B cell (primary cell): ENCODE results near the gene LRRC10. TPM values are rescaled to one million over a fixed set of nuclear protein-coding genes. Genes with fewer than 3 reads are reported as not detected.

Experiments
- ATAC-seq: fragments of 200-7000 bp; cut with Tn5 transposase; one replicate; pipeline ENCODE4 v1.10.0; 2021; ENCODE audit warnings: low read depth, mild to moderate bottlenecking, moderate number of reproducible peaks, moderate library complexity
- CTCF ChIA-PET: fragments of 350-600 bp; sonication (Branson Sonifier 250); formaldehyde crosslinking; loops from one replicate; lab custom pipeline; 2021; ENCODE audit warnings: antibody characterized with exemption, inconsistent platforms; lab: Charles Lee
- POLR2A ChIA-PET: fragments of 350-600 bp; sonication (Branson Sonifier 250); formaldehyde crosslinking; loops from one replicate; lab custom pipeline; 2021; ENCODE audit warnings: antibody characterized with exemption; lab: Charles Lee
- DNase-seq: peaks from one replicate; pipeline ENCODE4 v3.0.0; 2013
- H2AFZ ChIP-seq: 2 replicates; pipeline ENCODE4 v1.6.1; 2012; ENCODE audit warnings: mild to moderate bottlenecking, low read depth, low read length; ENCODE audit not compliant: insufficient read depth, poor library complexity, severe bottlenecking
- H3K27ac ChIP-seq, 2 donors: 1 replicate in 1 of 2; 2 replicates in 1 of 2; pipeline ENCODE4 v1.5.1; 2012 to 2013; ENCODE audit warnings: low read length in 2 of 2, mild to moderate bottlenecking in 2 of 2, moderate library complexity in 1 of 2
- H3K27me3 ChIP-seq, 4 experiments: fragments of 200-600 bp in 1 of 4; sonication (generic) in 1 of 4; replicated peaks in 1 of 4; 1 replicate in 2 of 4; 2 replicates in 2 of 4; pipeline versions ENCODE4 v1.6.1 to v1.7.0; 2013 to 2016; ENCODE audit warnings: low read length in 3 of 4, mild to moderate bottlenecking in 2 of 4, mixed read lengths in 1 of 4, moderate library complexity in 1 of 4; ENCODE audit not compliant: insufficient read depth in 4 of 4, control insufficient read depth in 3 of 4; ENCODE audit errors: control extremely low read depth in 1 of 4
- H3K36me3 ChIP-seq, 2 experiments: replicated peaks in 1 of 2; 1 replicate in 1 of 2; 2 replicates in 1 of 2; pipeline versions ENCODE4 v1.6.1 to v1.7.1; 2013; ENCODE audit warnings: low read length in 1 of 2; ENCODE audit not compliant: insufficient read depth in 2 of 2, control insufficient read depth in 1 of 2; ENCODE audit errors: control extremely low read depth in 1 of 2, extremely low read depth in 1 of 2
- H3K4me1 ChIP-seq, 2 donors: fragments of 200-600 bp in 1 of 2; sonication (generic) in 1 of 2; 1 replicate in 1 of 2; 2 replicates in 1 of 2; pipeline versions ENCODE4 v1.5.1 to v1.6.1; 2013 to 2017; ENCODE audit warnings: low read length in 2 of 2; ENCODE audit not compliant: control insufficient read depth in 2 of 2, insufficient read depth in 2 of 2
- H3K4me2 ChIP-seq: replicated peaks from 2 replicates; pipeline ENCODE3; 2012; ENCODE audit warnings: mild to moderate bottlenecking, low read depth, low read length; ENCODE audit not compliant: poor library complexity, severe bottlenecking
- H3K4me3 ChIP-seq, 5 experiments: fragments of 200-600 bp in 1 of 5; sonication (generic) in 1 of 5; 1 replicate in 3 of 5; 2 replicates in 2 of 5; pipeline versions ENCODE4 v1.5.1 to v1.7.0; 2011 to 2016; ENCODE audit warnings: low read length in 4 of 5, mild to moderate bottlenecking in 4 of 5, low read depth in 2 of 5, control low read depth in 1 of 5, moderate library complexity in 1 of 5; ENCODE audit not compliant: insufficient read depth in 1 of 5; ENCODE audit errors: control extremely low read depth in 1 of 5, extremely low read depth in 1 of 5
- H3K79me2 ChIP-seq: fragments of 200-600 bp; sonication (generic); one replicate; pipeline ENCODE4 v1.6.0; 2016; ENCODE audit warnings: low read length; ENCODE audit not compliant: control insufficient read depth, insufficient read depth
- H3K9ac ChIP-seq: fragments of 200-600 bp; sonication (generic); 2 replicates; pipeline ENCODE4 v1.6.1; 2017; ENCODE audit warnings: mild to moderate bottlenecking, low read length, moderate library complexity
- H3K9me3 ChIP-seq, 3 donors: one replicate each; pipeline versions ENCODE4 v1.6.1 to v1.7.1; 2013; ENCODE audit warnings: low read length in 2 of 3; ENCODE audit not compliant: control insufficient read depth in 2 of 3, insufficient read depth in 1 of 3; ENCODE audit errors: control extremely low read depth in 1 of 3
- H4K20me1 ChIP-seq: 2 replicates; pipeline ENCODE4 v1.6.0; 2012; ENCODE audit warnings: mild to moderate bottlenecking, low read length; ENCODE audit not compliant: insufficient read depth, control insufficient read depth, poor library complexity, severe bottlenecking
- H3K27ac Mint-ChIP-seq: one replicate; pipeline ENCODE4 v1.8.0; 2021; ENCODE audit warnings: mixed read lengths
- H3K27me3 Mint-ChIP-seq: one replicate; pipeline ENCODE4 v1.8.0; 2021; ENCODE audit warnings: mixed read lengths
- H3K4me1 Mint-ChIP-seq: one replicate; pipeline ENCODE4 v1.8.0; 2021; ENCODE audit warnings: mixed read lengths
- H3K4me3 Mint-ChIP-seq: one replicate; pipeline ENCODE4 v1.8.0; 2021; ENCODE audit warnings: mixed read lengths
- H3K9me3 Mint-ChIP-seq: one replicate; pipeline ENCODE4 v1.8.0; 2022; ENCODE audit warnings: mixed read lengths; ENCODE audit not compliant: insufficient read depth
- EZH2 ChIP-seq: IDR thresholded peaks from 2 replicates; pipeline ENCODE4 v1.6.1; 2012; ENCODE audit warnings: borderline replicate concordance, low read depth, mild to moderate bottlenecking, moderate library complexity, low read length; ENCODE audit not compliant: insufficient read depth, poor library complexity, severe bottlenecking
- WGBS: methylation state at CpG from one replicate; pipeline ENCODE4 v1.1.5; 2013; ENCODE audit warnings: missing lambda C conversion rate; ENCODE audit not compliant: insufficient coverage; 5-methylcytosine and 5-hydroxymethylcytosine counted together
- intact Hi-C: fragments of 100-400 bp; cut with micrococcal nuclease; formaldehyde crosslinking; loops from one replicate; pipeline ENCODE4 v1.10.0; 2022
- polyA plus RNA-seq: library from polyadenylated mRNA; depleted of rRNA; stranded (reverse); fragments of >200 nt; gene quantifications from 2 replicates; pipeline ENCODE4 v1.2.3, GENCODE V29; 2012
- total RNA-seq, 2 donors: library from RNA; stranded (reverse); fragments of 120-200 nt in 1 of 2; gene quantifications; 1 replicate in 1 of 2; 2 replicates in 1 of 2; pipeline versions ENCODE4 v1.2.3 to v1.2.4, GENCODE V29; 2013 to 2022
- TF ChIP-seq, protein P1 (sequence below): fragments of 200-600 bp; IDR thresholded peaks from one replicate; pipeline ENCODE4 v1.8.0; 2022; ENCODE audit warnings: antibody characterized with exemption, mild to moderate bottlenecking

The LRRC10 gene
- total and polyA plus RNA-seq, 2 donors (not counting 1 experiment from before 2014, with no cell fraction given) = not detected

DNA sequence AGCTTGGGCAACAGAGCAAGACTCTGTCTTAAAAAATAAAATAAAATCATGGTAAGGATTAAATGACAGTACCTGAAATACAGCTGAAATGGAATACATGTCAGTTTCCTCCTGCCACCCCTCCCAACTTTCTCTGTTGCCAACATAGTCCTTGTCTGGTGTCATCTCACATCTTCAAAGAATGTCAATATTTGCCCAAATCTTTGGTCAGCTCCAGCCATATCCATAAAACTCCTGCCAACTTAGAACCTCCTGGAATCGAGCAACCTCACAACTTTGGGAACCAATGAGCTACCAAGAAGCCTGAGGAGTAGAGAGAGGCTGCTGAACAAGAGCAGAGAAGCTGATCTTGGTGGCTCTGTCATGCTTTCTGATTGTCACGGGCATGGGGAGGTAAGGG lies 10.8 kb upstream of the LRRC10 start:
- no peak overlapping the region for H2AFZ ChIP-seq
- Mint-ChIP-seq H3K27ac (no peak overlapping the region), H3K4me3 (no peak overlapping the region), H3K4me1 (no peaks in the 10 kb centered on the region), H3K27me3 (peaks cover 26% of the 10 kb centered on the region), H3K9me3 (no peaks in the 10 kb centered on the region)
- ChIA-PET CTCF (interaction anchor here (1.0 kb wide), 1 partner anchor 18 kb away, joined by 3 read pairs; no protein-coding TSS in a partner anchor), POLR2A (no interaction called here)
- no peak overlapping the region for H3K4me3 ChIP-seq
- no peak overlapping the region for H3K27ac ChIP-seq
- ATAC-seq (no peak), DNase-seq (no peak)
- TF ChIP-seq, protein P1, sequence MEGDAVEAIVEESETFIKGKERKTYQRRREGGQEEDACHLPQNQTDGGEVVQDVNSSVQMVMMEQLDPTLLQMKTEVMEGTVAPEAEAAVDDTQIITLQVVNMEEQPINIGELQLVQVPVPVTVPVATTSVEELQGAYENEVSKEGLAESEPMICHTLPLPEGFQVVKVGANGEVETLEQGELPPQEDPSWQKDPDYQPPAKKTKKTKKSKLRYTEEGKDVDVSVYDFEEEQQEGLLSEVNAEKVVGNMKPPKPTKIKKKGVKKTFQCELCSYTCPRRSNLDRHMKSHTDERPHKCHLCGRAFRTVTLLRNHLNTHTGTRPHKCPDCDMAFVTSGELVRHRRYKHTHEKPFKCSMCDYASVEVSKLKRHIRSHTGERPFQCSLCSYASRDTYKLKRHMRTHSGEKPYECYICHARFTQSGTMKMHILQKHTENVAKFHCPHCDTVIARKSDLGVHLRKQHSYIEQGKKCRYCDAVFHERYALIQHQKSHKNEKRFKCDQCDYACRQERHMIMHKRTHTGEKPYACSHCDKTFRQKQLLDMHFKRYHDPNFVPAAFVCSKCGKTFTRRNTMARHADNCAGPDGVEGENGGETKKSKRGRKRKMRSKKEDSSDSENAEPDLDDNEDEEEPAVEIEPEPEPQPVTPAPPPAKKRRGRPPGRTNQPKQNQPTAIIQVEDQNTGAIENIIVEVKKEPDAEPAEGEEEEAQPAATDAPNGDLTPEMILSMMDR = no peak
- TF ChIP-seq EZH2 = no peak
- no peaks in the 10 kb centered on the region for H3K36me3 ChIP-seq
- no peaks in the 10 kb centered on the region for H3K9me3 ChIP-seq
- no peaks in the 10 kb centered on the region for H3K79me2 ChIP-seq
- H3K4me1 ChIP-seq = no peaks in the 10 kb centered on the region
- intact Hi-C loops = no loop called here
- no peaks in the 10 kb centered on the region for H3K27me3 ChIP-seq
- no peaks in the 10 kb centered on the region for H4K20me1 ChIP-seq
- no peak overlapping the region for H3K9ac ChIP-seq
- 100% methylated on average over 1 of the region's 2 CpGs for WGBS
- H3K4me2 ChIP-seq = no peak overlapping the region

DNA sequence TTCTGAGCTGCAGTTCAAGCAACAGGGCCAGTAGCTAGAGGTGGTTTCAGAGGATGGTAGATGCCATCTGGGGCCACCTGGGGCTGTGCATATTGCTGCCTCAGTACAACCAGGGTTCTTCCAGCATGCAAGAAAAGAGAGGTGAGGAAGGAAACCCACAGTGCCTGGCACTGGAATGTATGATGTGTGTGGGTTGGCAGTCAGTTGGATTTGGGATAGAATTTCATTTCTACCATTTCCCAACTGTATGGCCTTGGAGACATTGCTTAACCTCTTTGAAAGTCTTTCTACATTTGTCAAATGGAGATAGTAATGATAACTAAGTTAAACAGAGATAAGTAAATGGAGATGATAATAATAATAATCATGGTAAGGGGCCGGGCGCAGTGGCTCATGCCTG lies 10.2 kb upstream of the LRRC10 start:
- no peaks in the 10 kb centered on the region for H3K79me2 ChIP-seq
- Mint-ChIP-seq H3K4me3 (no peak overlapping the region), H3K27me3 (peaks cover 26% of the 10 kb centered on the region), H3K4me1 (no peaks in the 10 kb centered on the region), H3K27ac (no peak overlapping the region), H3K9me3 (no peaks in the 10 kb centered on the region)
- no peak for TF ChIP-seq EZH2
- TF ChIP-seq, protein P1 = no peak
- ATAC-seq (no peak), DNase-seq (no peak)
- no peaks in the 10 kb centered on the region for H4K20me1 ChIP-seq
- H3K9me3 ChIP-seq = no peaks in the 10 kb centered on the region
- H2AFZ ChIP-seq = no peak overlapping the region
- WGBS = 100% methylated on average over 2 of the region's 2 CpGs
- intact Hi-C loops = no loop called here
- ChIA-PET POLR2A (no interaction called here), CTCF (no interaction called here)
- H3K4me1 ChIP-seq = no peaks in the 10 kb centered on the region
- no peaks in the 10 kb centered on the region for H3K36me3 ChIP-seq
- no peak overlapping the region for H3K4me3 ChIP-seq
- H3K9ac ChIP-seq = no peak overlapping the region
- no peak overlapping the region for H3K4me2 ChIP-seq
- no peaks in the 10 kb centered on the region for H3K27me3 ChIP-seq
- H3K27ac ChIP-seq = no peak overlapping the region
